RPMI7951 (cell line): Measurements from ENCODE around the gene WSCD2. TPM values are rescaled to one million over a fixed set of nuclear protein-coding genes. Genes with fewer than 3 reads are reported as not detected.

Experiments
- DNase-seq: peaks from one replicate; pipeline ENCODE4 v3.0.0-alpha.2; 2012; ENCODE audit warnings: low read depth
- total RNA-seq: library from RNA; depleted of rRNA; stranded (reverse); fragments of >200 nt; shearing (Covaris generic); gene quantifications from 2 replicates; pipeline ENCODE4 v1.2.3, GENCODE V29; 2014

Gene WSCD2
- total RNA-seq, 1 experiment from 2014 or later: not detected

DNA sequence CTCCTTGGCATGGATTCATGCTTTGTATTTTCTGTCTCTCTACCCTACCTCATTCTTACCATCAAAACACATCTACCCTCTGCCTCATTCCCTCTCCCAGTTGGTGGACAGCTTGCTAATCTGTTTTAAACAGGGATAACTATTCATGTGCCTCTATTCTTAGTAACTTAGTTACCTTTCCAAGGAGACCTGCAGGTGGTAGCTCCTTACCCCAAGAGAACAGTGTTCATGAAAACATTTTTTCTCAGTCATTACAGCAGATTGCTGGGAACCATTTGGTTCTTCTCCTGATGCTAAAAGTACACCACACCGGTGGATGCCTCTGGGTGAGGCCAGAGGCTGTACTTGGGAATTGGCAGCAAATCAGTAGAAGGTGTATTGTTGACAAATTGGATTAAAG, 137.0 kb downstream of the WSCD2 start:
- DNase-seq: no peak

DNA sequence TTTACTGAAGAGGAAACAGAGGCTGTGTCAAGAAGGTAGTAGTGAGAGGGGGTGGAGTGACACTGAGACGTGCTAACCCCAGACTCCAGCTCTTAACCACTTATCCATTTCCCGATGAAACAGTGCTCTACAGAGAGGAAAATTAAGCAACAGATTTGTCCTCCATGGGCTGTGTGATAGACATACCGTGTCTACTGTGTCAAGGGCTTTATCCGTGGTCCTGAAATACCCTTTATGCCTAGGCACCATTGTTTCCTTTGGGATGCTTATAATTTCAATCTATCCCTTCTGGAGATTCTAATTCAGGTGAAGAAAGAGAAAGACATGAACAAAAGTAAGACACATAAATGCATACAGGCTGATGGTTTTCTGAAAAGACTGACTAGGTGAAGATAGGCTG, 138.4 kb downstream of the WSCD2 start:
- no peak for DNase-seq

DNA sequence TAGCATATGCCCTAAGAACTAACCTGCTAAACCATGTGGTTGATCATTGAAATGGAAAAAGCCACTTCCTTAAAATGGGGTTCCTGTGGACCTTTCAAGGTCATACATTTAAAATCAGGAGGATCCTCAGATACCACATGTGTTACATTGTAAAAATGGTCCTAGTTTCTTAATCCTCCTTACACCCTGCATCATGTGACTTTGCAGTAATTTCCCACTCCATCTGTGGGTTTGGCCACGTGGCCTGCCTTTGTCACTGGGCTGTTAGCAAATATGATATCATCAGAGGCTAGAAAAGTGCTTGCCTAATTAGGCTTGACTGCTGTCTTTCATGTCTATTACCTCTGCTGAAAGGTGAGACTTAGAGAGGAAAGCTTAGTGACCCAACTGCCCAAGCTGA, 139.3 kb downstream of the WSCD2 start:
- no peak for DNase-seq

DNA sequence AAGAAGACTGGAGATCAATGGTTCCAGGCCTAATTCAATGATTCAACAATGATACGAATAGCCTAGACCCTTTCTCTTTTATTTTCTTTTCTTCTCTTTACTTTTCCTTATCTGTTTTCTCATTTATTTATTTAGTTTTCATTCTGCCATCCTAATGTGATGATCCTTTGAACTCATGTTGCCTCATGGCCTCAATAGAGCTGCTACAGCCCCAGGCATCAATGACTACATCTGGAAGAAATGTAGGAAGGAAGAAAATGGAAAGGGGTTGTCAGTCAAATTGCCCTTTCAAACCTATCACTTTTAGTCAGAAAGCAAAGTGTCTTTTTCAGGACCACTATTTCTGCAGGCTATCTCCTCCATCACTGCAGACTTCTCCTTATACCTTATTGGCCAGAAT, 140.1 kb downstream of the WSCD2 start:
- no peak for DNase-seq

DNA sequence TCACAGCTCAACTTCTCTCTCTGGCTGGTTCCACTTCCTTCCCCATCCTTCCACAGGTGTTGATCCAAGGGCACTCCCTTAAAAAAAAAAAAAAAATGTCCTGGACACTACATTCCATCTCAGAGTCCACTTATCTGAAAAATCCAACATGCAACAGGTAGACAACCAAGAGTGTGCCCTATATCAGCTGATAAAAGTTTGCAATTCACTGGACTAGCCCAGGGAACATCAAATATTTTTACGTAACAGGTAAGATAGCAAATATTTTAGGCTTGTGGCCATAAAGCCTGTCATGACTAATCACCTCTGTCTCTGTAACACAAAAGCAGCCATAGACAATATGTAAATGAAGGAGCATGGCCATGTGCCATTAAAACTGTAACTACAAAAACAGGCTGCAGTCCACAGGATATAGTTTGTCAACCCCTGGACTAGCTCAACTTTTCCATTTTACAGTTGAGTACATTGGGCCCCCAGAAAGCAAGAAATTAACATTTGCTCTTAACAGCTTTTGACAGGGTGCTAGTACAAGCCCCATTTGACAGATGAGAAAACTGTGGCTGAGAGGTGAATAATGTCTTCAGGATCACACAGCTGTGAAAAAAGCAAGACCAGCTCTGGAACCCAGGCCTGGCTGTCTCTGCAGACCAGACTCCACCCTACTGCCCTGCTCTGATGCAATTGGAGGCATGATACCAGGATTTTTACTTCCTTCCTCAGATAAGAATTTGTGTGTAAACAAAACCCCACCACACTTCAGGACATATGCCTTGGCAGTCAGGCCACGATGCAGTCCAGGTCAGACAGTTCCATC, 141.2 kb downstream of the WSCD2 start:
- peak; percentile 24 for DNase-seq

DNA sequence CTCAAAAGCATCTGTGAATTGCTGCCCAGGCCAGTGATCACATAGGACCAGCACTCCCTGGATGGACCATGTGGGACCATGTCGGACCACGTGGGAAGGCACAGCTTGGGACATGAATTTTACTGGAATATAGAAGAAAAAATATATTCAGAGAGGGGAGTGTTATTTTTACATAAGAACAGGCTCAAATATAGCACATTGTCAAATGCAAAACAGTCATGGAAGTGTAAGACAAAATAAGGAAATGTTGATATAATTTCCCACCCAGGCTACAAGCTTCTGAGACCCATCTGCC, 141.7 kb downstream of the WSCD2 start:
- no peak for DNase-seq

DNA sequence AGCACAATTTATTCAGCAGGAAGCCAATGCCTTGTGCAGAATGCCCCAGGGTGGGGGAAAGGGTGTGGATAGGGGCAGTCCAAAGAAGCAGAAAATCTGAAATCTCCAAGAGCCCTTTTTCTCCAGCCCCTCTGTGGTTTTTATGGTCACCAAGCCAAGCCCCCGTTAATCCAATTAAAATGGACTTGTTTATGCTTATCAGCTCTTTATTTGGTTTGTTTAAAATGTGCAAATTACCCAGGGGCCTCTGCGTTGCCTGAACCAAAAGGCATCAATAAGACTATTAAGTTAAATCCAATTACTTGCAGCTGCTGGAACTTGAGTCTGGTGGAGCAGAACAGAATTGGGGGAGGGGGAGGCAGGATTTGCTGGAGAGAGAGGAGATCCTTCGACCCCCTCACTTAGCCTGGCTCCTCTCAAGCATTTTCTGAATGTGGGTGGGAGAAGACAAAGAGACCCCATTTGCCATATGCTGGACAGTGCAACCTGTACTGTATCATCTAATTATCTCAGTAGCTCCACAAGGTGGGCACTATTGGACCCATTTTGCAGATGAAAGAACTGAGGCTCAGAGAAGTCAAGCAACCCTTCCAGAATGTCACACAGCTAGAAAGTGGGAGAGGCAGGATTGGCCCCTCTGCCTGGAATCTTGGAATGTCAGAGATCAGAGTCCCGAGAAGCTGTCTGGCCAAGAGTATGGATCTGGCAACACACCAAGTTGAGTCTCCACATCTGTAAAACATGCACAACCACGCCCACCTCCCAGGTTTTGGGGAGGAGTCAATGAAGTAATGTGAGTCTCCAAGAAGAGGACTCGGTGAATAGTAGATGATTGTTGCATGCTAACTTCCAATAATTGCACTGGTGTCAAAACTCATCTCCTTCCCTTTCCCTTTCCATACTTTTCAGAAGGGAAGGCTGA, 143.1 kb downstream of the WSCD2 start:
- no peak for DNase-seq

DNA sequence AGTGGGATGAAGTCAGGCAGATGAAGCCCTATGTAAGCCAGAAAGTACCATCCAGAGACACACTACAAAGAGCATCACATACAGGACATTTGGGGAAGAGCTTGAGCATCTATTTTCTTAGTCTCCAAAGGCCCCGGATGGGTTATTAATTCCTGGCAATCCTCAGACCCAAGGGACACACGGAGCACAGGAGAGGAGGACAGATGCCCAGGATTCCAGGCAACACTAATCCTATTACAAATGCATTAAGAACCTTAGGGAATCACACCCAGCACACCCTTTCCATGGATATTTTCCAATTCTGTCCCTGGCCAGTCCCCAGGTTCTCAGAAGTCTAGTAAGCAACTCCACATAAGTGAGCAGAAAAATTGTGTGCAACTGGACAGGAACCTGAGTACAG, 144.1 kb downstream of the WSCD2 start:
- no peak for DNase-seq

DNA sequence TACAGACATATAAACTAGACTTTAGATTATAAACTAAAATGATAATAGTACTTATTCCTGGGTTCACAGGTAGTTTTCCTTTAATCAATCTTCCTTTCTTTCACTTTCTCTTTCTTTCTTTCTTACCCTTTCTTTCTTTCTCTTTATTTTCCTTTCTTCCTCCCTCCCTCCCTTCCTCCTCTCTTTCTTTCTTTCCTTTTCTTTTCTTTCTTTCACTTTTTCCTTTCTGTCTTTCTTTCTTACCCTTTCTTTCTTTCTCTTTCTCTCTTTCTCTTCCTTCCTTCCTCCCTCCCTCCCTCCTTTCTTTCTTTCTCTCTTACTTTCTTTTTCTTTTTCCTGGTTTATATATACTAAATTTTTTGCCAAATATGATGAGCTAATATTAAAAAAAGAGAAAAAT, 148.5 kb downstream of the WSCD2 start:
- no peak for DNase-seq

DNA sequence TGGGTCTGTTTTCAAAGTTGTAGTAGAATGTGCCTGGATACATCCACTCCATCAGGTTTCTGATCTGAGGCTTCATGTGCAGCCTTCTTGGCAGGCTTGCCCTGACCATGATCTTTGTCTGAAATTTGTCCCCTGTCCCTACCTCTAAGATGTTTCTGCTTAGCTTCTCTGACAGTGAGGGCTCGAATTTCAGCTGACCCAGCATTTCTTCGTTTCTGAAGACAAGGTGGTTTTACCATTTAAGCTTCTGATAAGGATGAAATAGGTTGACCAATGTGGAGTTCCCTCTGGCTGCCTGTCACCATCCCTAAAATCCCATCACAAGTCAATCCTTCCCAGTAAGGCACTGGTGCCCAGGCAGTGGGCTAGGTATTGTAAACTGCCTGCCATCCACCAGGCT, 153.1 kb downstream of the WSCD2 start:
- no peak for DNase-seq

DNA sequence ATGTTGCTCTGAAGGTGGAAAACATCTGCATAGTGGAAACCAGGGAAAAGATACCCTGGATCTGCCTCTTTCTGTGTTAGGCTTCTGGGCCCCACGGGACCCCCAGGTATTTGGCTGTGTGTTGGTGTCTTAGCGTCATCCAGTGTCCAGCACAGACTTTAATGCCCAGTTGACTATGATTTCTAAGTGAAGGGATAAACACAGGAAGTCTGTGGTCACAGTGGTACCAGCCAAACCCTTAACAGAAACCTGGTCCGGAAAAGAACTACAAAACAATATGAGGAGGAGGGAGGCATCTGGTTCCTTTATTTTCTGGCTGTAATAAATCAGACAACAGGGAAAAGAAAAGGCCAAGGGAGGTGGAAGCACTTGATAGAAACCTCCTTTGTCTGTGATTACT, 153.6 kb downstream of the WSCD2 start:
- peak; percentile 81 for DNase-seq

DNA sequence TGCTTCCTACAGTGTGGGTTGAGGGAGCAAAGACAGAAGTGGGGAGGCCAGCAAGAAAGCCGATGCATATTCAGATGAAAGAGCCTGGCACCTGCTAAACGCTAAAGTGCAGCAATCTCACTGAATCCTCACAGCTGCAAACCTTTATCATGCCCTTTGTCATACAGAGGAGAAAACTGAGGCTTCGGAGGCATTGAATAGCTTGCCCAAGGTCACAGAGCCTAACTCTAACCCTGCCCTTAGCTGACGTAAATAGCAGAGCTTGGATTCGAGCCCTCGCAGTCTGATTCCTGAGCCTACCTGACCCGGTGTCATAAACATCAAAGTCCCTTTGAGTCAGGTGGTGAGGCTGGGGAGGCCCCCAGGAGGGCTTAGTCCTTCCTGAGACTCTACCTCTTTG, 155.1 kb downstream of the WSCD2 start:
- no peak for DNase-seq

DNA sequence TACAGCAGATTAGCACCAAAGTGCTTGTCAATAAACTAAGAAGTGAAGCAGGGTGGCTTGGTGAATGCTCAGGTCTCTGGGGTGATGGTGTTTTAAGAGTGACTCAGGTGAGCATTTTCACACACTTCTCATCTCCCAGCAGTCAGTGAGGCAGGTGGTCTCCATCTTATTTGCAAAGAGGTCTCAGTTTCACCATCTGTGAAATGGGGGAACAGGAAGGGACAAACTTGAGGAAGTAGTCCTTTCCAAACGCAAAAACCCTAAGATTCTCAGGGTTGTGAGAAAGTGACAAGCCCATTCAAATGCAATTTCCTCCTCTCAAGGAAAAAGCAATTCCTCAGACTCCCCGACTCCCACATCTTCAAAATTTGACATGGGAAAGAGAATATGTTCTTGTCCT, 155.9 kb downstream of the WSCD2 start:
- no peak for DNase-seq

DNA sequence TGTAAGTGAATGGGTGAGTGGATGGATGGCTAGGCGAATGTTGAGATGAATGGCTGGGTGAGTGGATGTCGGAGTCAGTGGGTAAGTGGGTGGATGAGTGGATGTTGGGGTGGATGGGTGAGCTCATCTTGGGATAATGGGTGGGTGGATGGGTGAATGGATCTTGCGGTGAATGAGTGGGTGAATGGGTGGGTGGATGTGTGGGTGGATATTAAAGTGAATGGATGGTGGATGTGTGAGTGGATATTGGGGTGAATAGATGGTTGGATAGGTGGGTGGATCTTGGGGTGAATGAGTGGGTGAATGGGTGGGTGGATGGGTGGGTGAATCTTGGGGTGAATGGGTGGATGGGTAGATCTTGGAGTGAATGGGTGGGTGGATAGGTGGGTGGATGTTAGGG, 158.1 kb downstream of the WSCD2 start:
- DNase-seq: no peak

DNA sequence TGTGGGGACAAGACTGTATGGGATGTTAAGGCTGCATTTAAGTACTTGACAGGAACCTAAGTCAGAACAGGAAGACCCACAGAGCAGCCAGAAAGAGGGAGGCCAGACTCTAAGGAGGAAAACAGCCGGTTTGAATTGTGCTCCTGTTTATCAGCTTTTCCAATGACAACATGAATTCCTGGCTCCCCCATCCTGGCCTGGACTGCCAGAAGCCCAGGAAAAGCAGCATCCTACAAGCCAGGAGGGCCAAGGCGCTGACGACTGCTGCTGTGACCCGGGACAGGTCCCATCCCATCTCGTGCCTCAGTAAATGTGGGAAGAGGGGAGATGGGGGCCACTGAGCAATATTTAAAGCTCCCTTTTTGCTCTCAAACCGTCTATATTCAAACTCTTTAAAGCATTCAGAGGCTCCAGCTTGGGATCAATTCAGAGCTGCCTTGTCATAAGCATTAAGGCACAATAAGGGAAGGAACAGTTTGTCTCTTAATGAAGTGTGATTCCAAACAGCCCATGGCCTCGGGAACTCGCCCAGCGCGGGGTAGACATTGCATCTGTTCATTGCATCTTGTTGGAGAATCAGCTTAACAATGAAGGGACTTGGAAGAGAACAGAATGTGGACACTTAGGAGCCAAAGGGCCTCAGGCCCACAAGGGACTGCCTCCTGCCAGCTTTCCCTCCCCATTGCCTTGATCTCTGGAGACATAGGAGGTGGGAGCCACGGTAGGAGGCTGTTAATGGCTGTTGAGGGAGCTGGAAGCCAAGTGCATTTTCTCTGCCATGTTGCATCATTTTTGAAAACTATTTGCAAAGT, 160.5 kb downstream of the WSCD2 start:
- DNase-seq: no peak

DNA sequence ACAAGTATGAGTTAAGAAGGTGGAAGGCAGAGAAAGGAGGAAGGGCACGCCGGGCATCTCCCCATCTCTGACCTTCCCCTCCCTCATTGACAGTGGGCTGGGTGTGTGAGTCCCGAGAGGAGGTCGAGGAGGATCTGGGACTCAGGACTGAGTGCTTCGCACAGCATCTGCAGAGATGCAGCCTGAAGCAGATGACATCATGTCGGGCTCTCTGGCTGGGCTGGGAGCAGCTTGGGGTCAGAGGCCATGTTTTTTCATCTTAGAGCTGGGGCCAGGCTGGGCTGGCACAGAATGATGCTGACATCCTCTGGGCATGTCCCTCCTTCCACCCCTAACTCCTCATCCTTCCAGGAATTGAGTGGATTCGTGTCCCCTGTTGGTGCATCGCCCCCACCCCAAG, 166.6 kb downstream of the WSCD2 start:
- no peak for DNase-seq

DNA sequence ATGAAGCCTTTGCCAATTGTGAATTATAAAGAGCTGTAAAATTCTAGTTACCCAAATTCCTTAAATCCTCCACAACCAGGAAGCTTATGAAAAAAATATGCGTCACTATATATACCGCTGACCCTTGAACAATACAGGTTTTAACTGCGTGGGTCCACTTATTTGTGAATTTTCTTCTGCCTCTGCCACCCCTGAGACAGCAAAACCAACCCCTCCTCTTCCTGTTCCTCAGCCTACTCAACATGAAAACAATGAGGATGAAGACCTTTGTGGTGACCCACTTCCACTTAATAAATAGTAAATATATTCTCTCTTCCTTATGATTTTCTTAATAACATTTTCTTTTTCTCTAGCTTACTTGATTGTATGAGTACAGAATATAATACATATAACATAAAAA, 167.9 kb downstream of the WSCD2 start:
- no peak for DNase-seq

DNA sequence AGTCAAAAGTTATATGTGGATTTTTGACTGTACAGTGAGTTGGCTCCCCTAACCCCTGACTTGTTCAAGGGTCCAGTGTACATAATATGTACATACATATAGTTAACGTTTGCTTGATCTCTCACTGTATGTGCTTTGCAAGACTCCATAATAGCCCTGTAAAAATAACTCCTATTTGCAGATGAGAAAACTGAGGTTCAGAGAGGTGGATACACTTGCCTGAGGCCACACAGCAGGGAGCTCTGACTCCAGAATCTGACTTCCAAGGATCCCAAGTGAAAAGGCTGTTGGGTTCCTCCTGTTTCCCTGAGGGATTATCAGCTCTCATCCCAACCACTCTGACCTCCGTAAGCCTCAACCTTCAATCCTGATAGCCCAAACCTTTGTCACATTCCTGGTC, 168.3 kb downstream of the WSCD2 start:
- DNase-seq: no peak

DNA sequence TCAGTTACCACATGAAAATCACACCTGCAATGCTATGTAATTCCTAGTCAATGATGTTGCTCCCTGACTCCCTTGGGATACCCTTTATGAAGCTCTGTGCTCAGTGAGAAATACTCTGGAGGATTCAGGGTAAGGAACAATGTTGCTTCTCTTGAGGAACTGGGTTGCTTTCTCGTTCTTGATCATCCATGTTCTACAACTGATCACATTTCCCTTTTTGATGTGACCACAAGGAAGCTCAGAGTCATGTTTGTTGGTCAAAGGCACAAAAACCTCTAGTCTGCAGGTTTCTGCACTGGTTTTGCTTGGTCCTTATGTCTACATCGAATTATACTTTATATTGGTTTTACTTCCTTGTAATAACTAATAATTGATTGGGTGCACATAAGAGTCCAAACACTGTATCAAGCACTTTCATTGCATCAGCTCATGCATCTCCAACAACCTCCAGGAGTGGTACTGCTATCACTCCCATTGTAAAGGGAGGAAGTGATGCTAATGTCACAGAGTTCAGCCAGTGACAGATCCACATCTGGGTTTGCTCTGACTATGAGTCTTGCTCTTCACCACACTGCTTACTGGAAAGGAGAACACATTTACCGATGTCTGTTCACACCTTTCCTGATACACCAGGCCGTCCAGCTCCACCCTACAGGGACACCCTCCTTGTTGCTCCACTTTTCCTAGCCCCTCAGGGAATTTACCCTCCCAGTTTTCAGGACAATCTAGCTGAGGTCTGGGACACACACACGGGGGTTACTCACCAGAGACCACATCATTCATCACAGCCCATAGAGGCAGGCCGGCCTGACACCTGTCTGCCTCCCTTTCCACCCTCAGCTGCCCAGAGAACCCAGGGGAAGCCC, 169.0 kb downstream of the WSCD2 start:
- no peak for DNase-seq

DNA sequence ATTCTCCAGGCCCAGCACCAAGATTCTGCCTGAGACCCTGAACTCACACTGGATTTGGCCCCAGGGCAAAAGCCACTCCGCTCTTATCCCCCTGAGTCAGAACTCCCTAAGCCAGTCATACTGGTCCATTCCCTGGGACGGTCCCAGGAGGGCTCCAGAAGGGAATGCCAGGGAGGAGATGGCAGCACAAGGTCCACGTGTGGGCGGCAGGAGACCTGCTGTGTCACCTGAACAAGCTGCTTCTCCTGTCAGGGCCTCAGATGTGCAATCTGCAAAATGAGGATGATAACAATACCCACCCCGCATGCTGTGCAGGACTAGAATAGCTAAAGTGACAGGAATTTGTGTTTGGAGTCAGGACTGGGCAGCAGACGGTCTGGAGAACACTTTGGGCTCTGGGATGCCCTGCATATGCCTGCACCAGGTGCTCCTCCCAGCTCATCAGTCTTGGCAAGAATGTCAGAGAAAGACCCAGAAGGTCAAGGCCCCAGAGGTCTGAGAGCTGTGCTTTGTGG, 169.7 kb downstream of the WSCD2 start:
- DNase-seq: no peak

DNA sequence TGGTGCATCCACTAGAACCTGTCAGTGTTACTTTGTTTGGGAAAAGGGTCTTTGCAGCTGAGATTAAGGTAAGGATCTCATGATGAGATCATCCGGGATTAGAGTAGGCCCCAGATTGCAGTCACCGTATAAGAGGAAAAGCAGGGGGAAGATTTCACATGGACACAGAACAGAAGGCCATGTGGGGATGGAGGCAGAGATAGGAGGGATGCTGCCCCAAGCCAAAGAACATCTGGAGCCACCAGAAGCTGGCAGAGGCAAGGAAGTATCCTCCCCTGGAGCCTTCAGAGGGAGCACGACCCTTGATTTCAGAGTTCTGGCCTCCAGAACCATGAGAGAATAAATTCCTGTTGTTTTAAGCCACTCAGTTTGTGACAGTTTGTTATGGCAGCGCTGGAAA, 170.4 kb downstream of the WSCD2 start:
- DNase-seq: peak; percentile 36
